Naive B cell (primary cell): Measurements from ENCODE around the gene COQ6. TPM values are rescaled to one million over a fixed set of nuclear protein-coding genes. Genes with fewer than 3 reads are reported as not detected.
"Not testable (repeated sequence)": the region's sequence is repeated elsewhere in the genome, so short reads cannot be mapped to it uniquely, and the experiment has no call there.

Source experiments
- ATAC-seq, 2 donors: fragments of 150-1000 bp; cut with Tn5 transposase; 2 replicates each; pipeline ENCODE4 v1.10.0; 2021; ENCODE audit warnings: low read depth in 2 of 2, mild to moderate bottlenecking in 2 of 2, moderate library complexity in 2 of 2
- DNase-seq: peaks from one replicate; pipeline ENCODE4 v3.0.0; 2022
- H3K27ac Mint-ChIP-seq, 6 donors: one replicate each; pipeline ENCODE4 v1.8.0; 2020 to 2022; ENCODE audit warnings: mild to moderate bottlenecking in 6 of 6, mixed read lengths in 6 of 6, moderate library complexity in 5 of 6, inconsistent platforms in 2 of 6
- H3K27me3 Mint-ChIP-seq, 3 donors: one replicate each; pipeline ENCODE4 v1.8.0; 2021 to 2022; ENCODE audit warnings: mixed read lengths in 3 of 3, mild to moderate bottlenecking in 1 of 3
- H3K36me3 Mint-ChIP-seq, 2 donors: one replicate each; pipeline ENCODE4 v1.8.0; 2020 to 2022; ENCODE audit warnings: mixed read lengths in 2 of 2, inconsistent platforms in 1 of 2, mild to moderate bottlenecking in 1 of 2
- H3K4me1 Mint-ChIP-seq, 3 donors: one replicate each; pipeline ENCODE4 v1.8.0; 2020 to 2022; ENCODE audit warnings: mixed read lengths in 3 of 3, inconsistent platforms in 1 of 3, mild to moderate bottlenecking in 1 of 3, moderate library complexity in 1 of 3
- H3K4me3 Mint-ChIP-seq, 8 donors: one replicate each; pipeline ENCODE4 v1.8.0; 2020 to 2022; ENCODE audit warnings: mild to moderate bottlenecking in 8 of 8, mixed read lengths in 8 of 8, moderate library complexity in 8 of 8, inconsistent platforms in 2 of 8
- H3K9me3 Mint-ChIP-seq, 7 donors: one replicate each; pipeline ENCODE4 v1.8.0; 2020 to 2022; ENCODE audit warnings: mixed read lengths in 7 of 7, mild to moderate bottlenecking in 5 of 7, inconsistent platforms in 2 of 7, moderate library complexity in 1 of 7
- polyA plus RNA-seq, 6 donors: library from polyadenylated mRNA; unstranded; fragments of 300-500 nt; fragmentation: Illumina TruSeq; gene quantifications; one replicate each; pipeline ENCODE4 v1.2.3, GENCODE V29; 2021; ENCODE audit warnings: low read depth in 6 of 6

Gene COQ6
- polyA plus RNA-seq, result 10 to 100 TPM; 10.9 to 22.5 (median 14.5) TPM

GRCh38 chr14:73949752-73950734 lies at the start of gene COQ6, which contains the start of gene FAM161B:
Gene COQ6, plus strand, starts transcription at chr14:73950302. Its CDS starts 31 bp downstream, at chr14:73950333.
Gene FAM161B, minus strand, starts transcription at chr14:73950094. Its CDS starts 68 bp downstream, at chr14:73950026.
- Mint-ChIP-seq H3K27me3 (no peaks in the 10 kb centered on the region), H3K4me3 (peak within 1 kb of the TSS; percentile 96 to 100 (median 98)), H3K9me3 (no peaks in the 10 kb centered on the region), H3K27ac (peak within 1 kb of the TSS; percentile 96 to 98 (median 98)), H3K36me3 (peaks cover 0 to 5% of the 10 kb centered on the region in 2 donors), H3K4me1 (peaks cover 10 to 28% (median 16%) of the 10 kb centered on the region in 3 donors)
- ATAC-seq (peak; percentile 90 to 91), DNase-seq (peak; percentile 94)

- no peaks in the 10 kb centered on the region for H3K27me3 Mint-ChIP-seq
- H3K4me1 Mint-ChIP-seq, result no peaks in the 10 kb centered on the region
- no peak overlapping the region for H3K27ac Mint-ChIP-seq
- H3K9me3 Mint-ChIP-seq, result no peaks in the 10 kb centered on the region
- H3K36me3 Mint-ChIP-seq, result peaks cover 3 to 5% of the 10 kb centered on the region in 2 donors
- DNase-seq, result no peak
- ATAC-seq, result no peak
- no peak overlapping the region for H3K4me3 Mint-ChIP-seq
These were observed 47.1 kb upstream of the COQ6 start for GRCh38 chr14:73903028-73903427.

GRCh38 chr14:73909681-73910080 lies 40.4 kb upstream of the COQ6 start:
- Mint-ChIP-seq H3K36me3 (peaks cover 44 to 63% of the 10 kb centered on the region in 2 donors), H3K4me3 (no peak overlapping the region), H3K4me1 (peaks cover 0 to 8% (median 0%) of the 10 kb centered on the region in 3 donors), H3K27ac (peak overlapping the region in 3 of 6 donors; percentile 23 to 93 (median 24)), H3K9me3 (peaks cover 0 to 14% (median 8%) of the 10 kb centered on the region in 7 donors), H3K27me3 (no peaks in the 10 kb centered on the region)
- ATAC-seq, result no peak
- no peak for DNase-seq

- ATAC-seq (no peak), DNase-seq (no peak)
- Mint-ChIP-seq H3K4me1 (peaks cover 0 to 8% (median 0%) of the 10 kb centered on the region in 3 donors), H3K4me3 (no peak overlapping the region), H3K27me3 (no peaks in the 10 kb centered on the region), H3K9me3 (peaks cover 0 to 14% (median 8%) of the 10 kb centered on the region in 7 donors), H3K36me3 (peaks cover 39 to 57% of the 10 kb centered on the region in 2 donors), H3K27ac (peak overlapping the region in 1 of 6 donors; percentile 77)
These were observed 36.8 kb upstream of the COQ6 start for GRCh38 chr14:73913256-73913655.

- Mint-ChIP-seq H3K4me1 (peaks cover 0 to under 1% (median 0%) of the 10 kb centered on the region in 3 donors), H3K9me3 (peaks cover 0 to 14% (median 7%) of the 10 kb centered on the region in 7 donors), H3K27ac (peak overlapping the region in 2 of 6 donors; percentile 26 to 42), H3K27me3 (no peaks in the 10 kb centered on the region), H3K36me3 (peaks cover 27 to 30% of the 10 kb centered on the region in 2 donors), H3K4me3 (no peak overlapping the region)
- ATAC-seq (no peak), DNase-seq (no peak)
These were observed 33.8 kb upstream of the COQ6 start for GRCh38 chr14:73916324-73916723.

- H3K27ac Mint-ChIP-seq, H3K4me3 Mint-ChIP-seq, DNase-seq, H3K27me3 Mint-ChIP-seq, ATAC-seq, H3K4me1 Mint-ChIP-seq, H3K9me3 Mint-ChIP-seq: not testable (repeated sequence)
- peaks cover 12 to 24% of the 10 kb centered on the region in 2 donors for H3K36me3 Mint-ChIP-seq
These were observed 30.6 kb upstream of the COQ6 start for GRCh38 chr14:73919457-73919856.

- H3K4me3 Mint-ChIP-seq, result no peak overlapping the region
- ATAC-seq (no peak), DNase-seq (no peak)
- H3K9me3 Mint-ChIP-seq, result no peaks in the 10 kb centered on the region
- H3K4me1 Mint-ChIP-seq, result no peaks in the 10 kb centered on the region
- peaks cover 20 to 35% of the 10 kb centered on the region in 2 donors for H3K36me3 Mint-ChIP-seq
- H3K27me3 Mint-ChIP-seq, result no peaks in the 10 kb centered on the region
- H3K27ac Mint-ChIP-seq, result peak overlapping the region in 1 of 6 donors; percentile 45
These were observed 25.8 kb upstream of the COQ6 start for GRCh38 chr14:73924337-73924736.

- peak overlapping the region in 1 of 6 donors; percentile 27 for H3K27ac Mint-ChIP-seq
- H3K4me1 Mint-ChIP-seq, result no peaks in the 10 kb centered on the region
- DNase-seq (no peak), ATAC-seq (no peak)
- peaks cover 0 to 17% of the 10 kb centered on the region in 2 donors for H3K36me3 Mint-ChIP-seq
- no peaks in the 10 kb centered on the region for H3K27me3 Mint-ChIP-seq
- H3K4me3 Mint-ChIP-seq, result no peak overlapping the region
- H3K9me3 Mint-ChIP-seq, result no peaks in the 10 kb centered on the region
These were observed 14.4 kb upstream of the COQ6 start for GRCh38 chr14:73935666-73936065.

GRCh38 chr14:73936548-73936947 lies 13.6 kb upstream of the COQ6 start:
- Mint-ChIP-seq H3K4me1 (no peaks in the 10 kb centered on the region), H3K4me3 (no peak overlapping the region), H3K9me3 (no peaks in the 10 kb centered on the region), H3K36me3 (peaks cover 0 to 17% of the 10 kb centered on the region in 2 donors), H3K27ac (peak overlapping the region in 4 of 6 donors; percentile 26 to 47 (median 33)), H3K27me3 (no peaks in the 10 kb centered on the region)
- DNase-seq, result no peak
- no peak for ATAC-seq

- Mint-ChIP-seq H3K27me3 (no peaks in the 10 kb centered on the region), H3K4me3 (no peak overlapping the region), H3K27ac (peak overlapping the region in 3 of 6 donors; percentile 26 to 34 (median 32)), H3K4me1 (no peaks in the 10 kb centered on the region), H3K9me3 (no peaks in the 10 kb centered on the region), H3K36me3 (peaks cover 0 to 17% of the 10 kb centered on the region in 2 donors)
- ATAC-seq (no peak), DNase-seq (no peak)
These were observed 13.1 kb upstream of the COQ6 start for GRCh38 chr14:73937012-73937411.

- no peak for DNase-seq
- Mint-ChIP-seq H3K27ac (no peak overlapping the region), H3K4me1 (no peaks in the 10 kb centered on the region), H3K27me3 (no peaks in the 10 kb centered on the region), H3K4me3 (no peak overlapping the region), H3K36me3 (peaks cover 12 to 15% of the 10 kb centered on the region in 2 donors), H3K9me3 (no peaks in the 10 kb centered on the region)
- no peak for ATAC-seq
These were observed 7.9 kb upstream of the COQ6 start for GRCh38 chr14:73942180-73942579.

- H3K4me1 Mint-ChIP-seq, result no peaks in the 10 kb centered on the region
- no peaks in the 10 kb centered on the region for H3K9me3 Mint-ChIP-seq
- DNase-seq, result no peak
- ATAC-seq, result no peak
- peaks cover 12 to 15% of the 10 kb centered on the region in 2 donors for H3K36me3 Mint-ChIP-seq
- H3K4me3 Mint-ChIP-seq, result no peak overlapping the region
- peak overlapping the region in 1 of 6 donors; percentile 94 for H3K27ac Mint-ChIP-seq
- no peaks in the 10 kb centered on the region for H3K27me3 Mint-ChIP-seq
These were observed 7.0 kb upstream of the COQ6 start for GRCh38 chr14:73943083-73943482.

- Mint-ChIP-seq H3K27ac (no peak overlapping the region), H3K9me3 (no peaks in the 10 kb centered on the region), H3K4me3 (no peak overlapping the region), H3K27me3 (no peaks in the 10 kb centered on the region), H3K4me1 (peaks cover 0 to 8% (median 1%) of the 10 kb centered on the region in 3 donors), H3K36me3 (peaks cover 12 to 15% of the 10 kb centered on the region in 2 donors)
- ATAC-seq, result no peak
- DNase-seq, result no peak
These were observed 5.5 kb upstream of the COQ6 start for GRCh38 chr14:73944432-73945158.
